NCI-H187 (cell line): ENCODE measurements around the gene SPINK5.

Experiments
- DNase-seq, 2 experiments: peaks; one replicate each; lab custom pipeline; 2025; lab: John Stamatoyannopoulos, UW

Gene SPINK5

DNA sequence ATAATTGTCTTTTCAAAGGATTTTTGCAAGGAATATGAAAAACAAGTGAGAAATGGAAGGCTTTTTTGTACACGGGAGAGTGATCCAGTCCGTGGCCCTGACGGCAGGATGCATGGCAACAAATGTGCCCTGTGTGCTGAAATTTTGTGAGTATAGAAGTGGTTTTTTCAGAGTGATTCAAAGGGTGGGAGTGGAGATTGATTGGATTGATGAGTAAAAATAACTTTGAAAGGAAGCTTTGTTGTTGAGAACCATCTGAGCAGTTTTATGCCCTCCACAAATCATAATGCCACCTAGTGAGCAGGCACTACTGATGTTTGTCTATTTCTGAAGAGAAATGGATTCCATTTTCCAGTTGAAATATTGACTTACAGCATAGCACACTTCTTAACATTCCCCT lies 30.6 kb downstream of the SPINK5 start:
- DNase-seq: no peak

DNA sequence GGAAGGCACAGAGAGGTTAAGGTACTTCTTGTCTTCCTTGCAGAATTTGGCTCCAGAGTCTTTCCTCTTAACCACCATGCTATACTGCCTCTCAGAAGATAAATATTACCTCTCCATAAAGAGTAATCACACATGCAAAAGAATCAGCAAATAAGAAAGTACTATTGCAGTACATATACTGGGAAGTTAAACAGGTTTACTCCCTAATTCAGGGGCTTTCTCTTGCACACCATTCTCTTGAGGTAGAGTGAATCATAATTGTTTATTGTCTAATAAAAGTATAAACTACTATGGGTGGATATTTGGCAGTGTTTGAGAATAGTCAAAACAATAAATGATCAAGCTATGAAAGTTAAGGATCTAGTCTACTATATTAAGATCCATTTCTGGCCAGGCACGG lies 40.4 kb downstream of the SPINK5 start:
- no peak for DNase-seq

DNA sequence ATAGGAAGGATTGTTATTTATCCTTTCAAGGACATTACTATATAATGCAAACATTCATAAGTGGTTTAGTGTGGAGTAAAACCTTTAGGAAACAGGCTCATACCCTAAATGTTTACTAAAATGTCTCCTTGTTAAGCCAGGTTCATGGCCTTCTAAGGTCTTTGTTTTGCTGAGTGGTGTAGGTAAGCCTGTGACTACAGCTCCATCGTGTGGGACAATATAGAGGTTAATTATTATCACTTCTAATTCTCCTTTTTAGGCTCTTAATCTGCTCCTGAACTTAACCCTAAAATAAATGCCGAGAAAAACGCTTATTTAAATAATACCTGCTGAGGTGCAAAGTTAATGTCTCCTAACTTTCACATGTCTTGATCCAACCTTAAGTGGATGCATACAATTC lies 43.8 kb downstream of the SPINK5 start:
- no peak for DNase-seq

GRCh38 chr5:148113243-148113642 lies 49.5 kb downstream of the SPINK5 start:
- no peak for DNase-seq

DNA sequence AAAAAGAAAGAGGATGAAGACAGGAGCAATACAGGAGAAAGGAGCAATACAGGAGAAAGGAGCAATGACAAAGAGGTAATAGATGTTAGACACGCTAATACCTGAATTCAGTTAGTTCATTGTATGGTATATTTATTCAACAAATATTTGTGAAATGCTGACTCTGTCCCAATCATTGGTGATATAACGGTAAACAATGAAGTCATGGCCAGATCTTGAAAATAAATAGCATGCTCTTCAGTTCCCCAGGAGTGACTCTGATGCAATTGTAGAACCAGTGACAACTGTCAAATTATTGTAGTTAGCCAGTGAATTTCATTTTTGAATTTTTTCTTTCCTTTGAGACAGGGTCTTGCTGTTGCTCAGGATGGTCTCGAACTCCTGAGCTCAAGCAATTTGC lies 56.5 kb downstream of the SPINK5 start:
- no peak for DNase-seq

- no peak for DNase-seq
Observed at GRCh38 chr5:148125641-148126040, 61.9 kb downstream of the SPINK5 start.

DNA sequence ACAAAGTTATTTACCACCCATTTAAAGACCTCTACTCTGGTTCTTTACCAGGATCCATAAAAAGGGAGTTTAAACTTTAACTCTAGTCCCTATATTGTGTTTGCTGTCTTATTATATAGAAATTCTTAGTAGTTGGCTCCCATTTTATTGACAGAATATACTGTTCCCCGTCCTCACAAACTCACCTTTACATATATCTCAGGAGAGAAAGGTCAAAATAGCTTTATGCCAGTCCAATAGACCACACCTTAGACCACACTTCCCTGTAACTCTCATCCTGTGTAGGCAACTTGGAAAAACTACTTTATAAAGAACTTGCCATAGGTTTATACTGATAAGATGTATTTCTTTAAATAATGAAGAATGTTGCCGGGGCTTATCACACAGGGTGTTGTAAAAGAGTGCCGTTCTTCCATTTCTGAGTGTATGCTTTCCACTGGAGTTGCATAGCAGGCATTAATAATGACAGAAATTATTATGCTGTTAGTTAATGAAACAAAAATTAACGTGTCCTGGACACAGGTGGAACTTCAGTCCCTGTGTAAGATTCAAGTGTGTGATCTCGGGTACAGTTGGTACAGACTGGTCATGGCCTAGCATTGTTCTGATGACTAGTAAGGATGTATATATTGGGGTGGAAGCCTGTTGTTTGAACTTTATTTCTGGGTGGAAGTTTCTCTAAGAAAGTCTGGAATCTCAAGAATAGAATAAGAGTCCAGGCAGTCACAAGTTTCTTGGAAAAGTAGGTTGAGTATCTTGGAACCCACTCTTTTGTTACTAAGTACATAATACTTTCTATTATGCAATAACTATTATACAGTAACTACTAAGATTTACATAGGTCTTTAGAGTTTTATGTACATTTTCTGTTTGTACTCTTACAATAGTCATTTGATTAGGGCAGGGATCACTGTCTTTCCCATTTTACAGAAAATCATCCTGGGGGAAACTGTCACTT lies 71.6 kb downstream of the SPINK5 start:
- DNase-seq: no peak

- no peak for DNase-seq
Observed at GRCh38 chr5:148140846-148141245, 77.1 kb downstream of the SPINK5 start.

DNA sequence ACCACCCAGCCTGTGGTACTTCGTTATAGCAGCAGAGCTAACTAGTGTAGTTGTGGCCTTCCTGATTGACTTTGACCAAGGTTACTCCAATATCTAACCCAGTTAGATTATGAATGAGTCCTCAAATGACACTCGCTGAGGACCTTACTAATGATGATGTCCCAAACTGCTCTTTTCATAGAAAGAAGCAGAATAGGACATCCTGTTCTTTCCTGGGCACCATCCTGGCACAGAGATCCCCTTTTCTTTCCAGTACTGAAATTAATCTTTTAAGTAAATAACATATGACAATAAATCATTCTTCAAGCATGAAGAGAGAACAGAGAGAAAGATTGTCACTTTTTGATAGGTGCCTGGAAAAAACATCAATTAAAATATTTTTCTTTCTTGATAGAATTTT lies 77.9 kb downstream of the SPINK5 start:
- DNase-seq: no peak

- no peak for DNase-seq
Observed at GRCh38 chr5:148145916-148146315, 82.1 kb downstream of the SPINK5 start.

GRCh38 chr5:148146487-148146886 lies 82.7 kb downstream of the SPINK5 start:
- DNase-seq: no peak

- DNase-seq: no peak
Observed at GRCh38 chr5:148147415-148147814, 83.6 kb downstream of the SPINK5 start.

DNA sequence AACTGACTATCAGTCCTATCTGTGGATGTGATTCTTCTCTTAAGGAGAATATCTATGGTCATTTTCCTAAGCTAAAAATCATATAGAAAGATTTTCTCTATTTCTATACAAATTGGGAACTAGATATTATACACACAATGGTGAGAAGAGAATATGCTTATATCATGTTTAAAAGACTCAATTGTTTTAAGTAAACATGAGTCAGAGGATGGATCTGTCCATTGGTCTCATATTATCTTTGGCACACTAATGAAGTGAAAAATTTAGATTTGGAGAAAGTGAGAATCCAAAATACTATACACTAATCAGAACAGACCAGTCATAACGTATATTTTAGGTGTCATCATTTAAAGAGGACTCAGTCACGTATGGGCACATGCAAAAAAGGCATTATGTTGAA lies 88.1 kb downstream of the SPINK5 start:
- DNase-seq: no peak

- DNase-seq: no peak
Observed at GRCh38 chr5:148152781-148153180, 89.0 kb downstream of the SPINK5 start.

- DNase-seq: no peak
Observed at GRCh38 chr5:148156609-148157008, 92.8 kb downstream of the SPINK5 start.

- no peak for DNase-seq
Observed at GRCh38 chr5:148162038-148162437, 98.3 kb downstream of the SPINK5 start.

- no peak for DNase-seq
Observed at GRCh38 chr5:148163345-148163744, 99.6 kb downstream of the SPINK5 start.

- DNase-seq: no peak
Observed at GRCh38 chr5:148166550-148167283, 102.9 kb downstream of the SPINK5 start.

DNA sequence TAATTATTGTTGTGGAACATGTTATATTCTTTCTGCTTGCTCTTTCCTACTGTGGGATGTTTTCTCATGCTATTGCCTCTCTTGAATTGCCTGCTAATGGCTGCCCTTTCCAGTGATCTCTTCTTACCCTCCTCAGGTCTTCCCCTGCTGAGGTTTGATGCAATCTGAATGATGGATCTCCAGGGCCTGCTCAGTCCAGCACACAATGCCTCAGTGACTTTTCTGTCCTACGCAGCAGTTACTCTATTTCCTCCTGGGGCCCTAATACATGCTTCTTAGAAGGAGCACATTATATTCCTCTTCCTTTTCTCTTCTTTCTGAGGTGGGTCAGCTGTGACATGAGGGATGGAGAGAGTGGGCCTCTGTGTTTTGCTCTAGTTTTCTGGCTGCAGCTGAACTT lies 104.5 kb downstream of the SPINK5 start, which contains the start of gene SPINK14:
TSS of gene SPINK14 (plus strand) at position 301 of the 400 bp plus-strand sequence. CDS start 1,187 bp downstream, outside the sequence.
- no peak for DNase-seq

DNA sequence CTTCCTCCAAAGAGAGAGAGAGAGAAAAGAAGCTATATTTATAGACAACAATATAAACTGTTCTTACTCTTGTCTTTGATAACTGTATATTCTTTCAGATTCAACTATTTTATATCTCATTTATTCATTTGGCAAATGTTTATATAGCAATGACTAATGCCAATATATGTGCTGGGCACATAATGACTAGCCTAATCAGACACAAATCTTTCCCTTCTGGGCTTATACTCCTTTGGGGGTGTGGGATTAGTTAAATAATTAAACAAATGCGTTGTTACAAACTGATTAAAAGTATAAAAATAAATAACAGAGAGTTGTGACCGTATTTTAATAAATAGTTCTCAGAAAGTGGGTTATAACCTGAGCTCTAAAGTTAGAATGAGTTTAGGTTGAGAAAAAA lies 108.6 kb downstream of the SPINK5 start:
- DNase-seq: no peak

DNA sequence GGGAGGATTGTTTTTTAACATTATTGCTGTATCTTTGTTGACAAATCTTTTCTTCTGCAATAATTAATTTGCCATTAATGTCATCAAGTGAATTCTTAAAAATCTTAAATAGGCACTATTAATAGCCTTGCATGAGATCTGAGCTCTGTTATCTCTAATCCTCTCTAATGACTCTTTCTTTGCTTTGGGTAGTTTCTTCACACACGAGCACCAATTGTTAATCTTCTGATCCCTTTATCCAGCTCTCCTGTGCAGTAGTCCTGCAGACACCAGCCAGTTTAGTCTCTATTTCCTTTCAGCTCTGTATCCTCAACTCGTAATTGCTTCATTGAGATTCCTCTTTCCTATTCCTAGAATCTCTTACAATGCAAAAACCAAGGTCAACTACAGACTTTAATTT lies 112.7 kb downstream of the SPINK5 start:
- DNase-seq: no peak

DNA sequence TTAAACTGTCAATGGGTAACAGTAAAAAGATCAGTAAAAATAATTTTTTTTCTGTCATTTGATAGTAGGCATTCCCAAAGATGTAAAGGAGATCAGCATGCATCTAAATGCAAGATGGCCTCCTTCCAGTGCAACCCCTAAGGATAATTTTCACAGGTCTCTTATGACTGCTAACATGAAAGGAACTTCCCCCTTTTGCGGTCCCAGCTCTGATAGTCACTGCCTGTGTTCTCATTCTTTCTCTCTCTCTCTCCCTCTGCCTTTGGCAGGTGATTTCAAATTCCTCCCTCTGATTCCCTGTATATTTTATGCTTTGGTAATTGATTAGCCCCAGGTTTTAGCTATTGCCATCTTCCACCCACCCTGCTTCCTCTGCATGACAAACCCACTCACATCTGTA lies 113.4 kb downstream of the SPINK5 start:
- DNase-seq: no peak

DNA sequence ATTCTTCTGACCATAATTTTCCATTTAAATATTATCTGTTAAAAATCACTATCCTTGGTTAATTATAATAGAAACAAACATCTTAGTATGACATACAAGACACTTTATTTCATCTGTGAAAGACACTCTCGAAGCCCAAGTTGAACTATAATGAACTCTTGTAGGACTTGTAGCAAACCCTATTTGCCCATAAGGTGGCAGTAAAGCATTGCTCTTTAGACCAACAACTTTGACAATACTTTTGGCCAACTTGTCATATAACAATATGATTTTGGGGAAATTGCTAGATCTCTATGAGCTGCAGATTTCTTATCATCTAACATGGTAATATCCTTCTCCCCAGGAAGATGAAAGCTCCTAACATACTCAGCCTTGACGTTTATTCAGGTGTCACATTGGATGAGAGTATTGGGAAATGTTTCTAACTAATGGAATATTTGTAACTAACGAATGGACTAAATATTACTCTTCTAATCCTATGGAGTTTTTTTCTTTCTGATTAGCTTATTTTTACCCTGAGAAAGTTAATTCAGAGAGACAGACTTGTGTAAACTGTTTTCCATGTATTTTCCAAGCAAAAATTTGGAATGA lies 115.5 kb downstream of the SPINK5 start:
- no peak for DNase-seq
